Measurements from ENCODE around the gene BRS3. TPM values are rescaled to one million over a fixed set of nuclear protein-coding genes. Genes with fewer than 3 reads are reported as not detected.

The BRS3 gene
- not detected in 2 replicates for total RNA-seq

DNA sequence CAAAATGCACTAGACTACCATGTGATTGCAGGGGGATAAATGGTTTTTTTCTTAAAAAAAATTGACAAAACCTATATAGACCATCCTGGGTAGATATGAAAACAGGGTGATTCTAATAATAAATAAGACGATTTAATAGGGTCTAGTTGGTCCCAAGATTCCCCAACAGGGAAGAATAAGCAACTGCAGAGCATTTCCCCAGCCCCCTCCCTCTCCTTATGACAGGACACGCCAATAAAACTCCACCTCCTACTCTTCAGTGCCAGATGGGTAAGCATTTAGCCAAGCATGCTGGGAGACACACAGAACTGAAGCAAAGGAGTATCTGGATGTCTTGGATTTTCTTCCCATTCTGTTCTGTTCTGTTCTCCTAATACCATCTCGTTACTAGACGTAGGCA is at the start of gene BRS3:
TSS of gene BRS3 (plus strand) at position 301 of the 400 bp plus-strand sequence. CDS start 168 bp downstream, outside the sequence.

GRCh38 chrX:136497556-136498052 is 9.9 kb downstream of the BRS3 start, which contains the start of gene HTATSF1:
HTATSF1 (plus strand) TSS chrX:136497592; CDS start chrX:136497685, 93 bp downstream.

GRCh38 chrX:136531951-136532350 is 44.2 kb downstream of the BRS3 start, which contains the start of gene VGLL1:
VGLL1 (plus strand) TSS chrX:136532215; CDS start chrX:136536021, 3,806 bp downstream.

Other genes starting within 250 kb of the BRS3 start
- gene MAP7D3, start 236.5 kb upstream of the BRS3 start, total RNA-seq: 11.8 and 14.9 TPM in 2 replicates
- under 0.01 TPM in 1 of 2 replicates, not detected in the other for gene ADGRG4, start 187.0 kb upstream of the BRS3 start, total RNA-seq
- 30.0 and 34.6 TPM in 2 replicates for gene HTATSF1, start 9.6 kb downstream of the BRS3 start, total RNA-seq
- gene VGLL1, start 44.3 kb downstream of the BRS3 start, total RNA-seq: not detected in 2 replicates
- not detected in 2 replicates for gene CD40LG, start 160.2 kb downstream of the BRS3 start, total RNA-seq